Suprapubic skin (tissue), 3 donors: ENCODE results near the gene GSN.

Source experiments
- CTCF ChIP-seq, 2 donors: fragments of 200-600 bp in 1 of 2; fragments of 450-650 bp in 1 of 2; sonication (generic) in 1 of 2; IDR thresholded peaks; one replicate each; pipeline ENCODE4 v1.5.1; 2016 to 2019; ENCODE audit warnings: antibody characterized with exemption in 2 of 2, mild to moderate bottlenecking in 1 of 2, moderate library complexity in 1 of 2
- EP300 ChIP-seq: sonication (generic); formaldehyde crosslinking; IDR thresholded peaks from one replicate; pipeline ENCODE4 v1.6.1; 2017; ENCODE audit warnings: antibody characterized with exemption
- POLR2A ChIP-seq, 2 donors: fragments of 450-650 bp; IDR thresholded peaks; one replicate each; pipeline ENCODE4 v1.6.1; 2017; ENCODE audit warnings: antibody characterized with exemption in 2 of 2, mild to moderate bottlenecking in 2 of 2, moderate library complexity in 2 of 2

- no peak for TF ChIP-seq CTCF (IDR thresholded peaks at IDR 0.05)
- no peak for TF ChIP-seq POLR2A (IDR thresholded peaks at IDR 0.05)
- no peak for TF ChIP-seq EP300
Observed at GRCh38 chr9:121277026-121277425, 9.1 kb downstream of the GSN start.
